ENCODE measurements around the gene AHDC1. TPM values are rescaled to one million over a fixed set of nuclear protein-coding genes. Genes with fewer than 3 reads are reported as not detected.

Gene AHDC1
- total and polyA plus RNA-seq, 2 of the 13 experiments (the other 11 are each of a cell fraction or from before 2014, with no cell fraction given): 1.0 to 2.7 TPM

- no peak for TF ChIP-seq LBX2 (CRISPR knock-in tag; IDR thresholded peaks at IDR 0.05; ENCODE audit: borderline replicate concordance)
- TF ChIP-seq ZNF432 (CRISPR knock-in tag; IDR thresholded peaks at IDR 0.05; ENCODE audit: borderline replicate concordance): no peak
- TF ChIP-seq, protein P1, sequence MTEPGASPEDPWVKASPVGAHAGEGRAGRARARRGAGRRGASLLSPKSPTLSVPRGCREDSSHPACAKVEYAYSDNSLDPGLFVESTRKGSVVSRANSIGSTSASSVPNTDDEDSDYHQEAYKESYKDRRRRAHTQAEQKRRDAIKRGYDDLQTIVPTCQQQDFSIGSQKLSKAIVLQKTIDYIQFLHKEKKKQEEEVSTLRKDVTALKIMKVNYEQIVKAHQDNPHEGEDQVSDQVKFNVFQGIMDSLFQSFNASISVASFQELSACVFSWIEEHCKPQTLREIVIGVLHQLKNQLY (CRISPR knock-in tag; IDR thresholded peaks at IDR 0.05): peak; percentile 95
- TF ChIP-seq ATF7-NPFF (CRISPR knock-in tag; IDR thresholded peaks at IDR 0.05; ENCODE audit: low read depth): no peak
- TF ChIP-seq SOX13 (IDR thresholded peaks at IDR 0.05): no peak
- TF ChIP-seq SOX13 (CRISPR knock-in tag; conservative IDR thresholded peaks at IDR 0.05 in 1 of 2, IDR thresholded peaks at IDR 0.05 in 1 of 2): peak in 1 of 2 experiments; percentile 30; a peak in 1 of 4 replicates
- TF ChIP-seq ZNF83 (CRISPR knock-in tag; IDR thresholded peaks at IDR 0.05; ENCODE audit: borderline replicate concordance): no peak
- peak; percentile 50; the same call in 1 of the 2 replicates for TF ChIP-seq ZNF205 (CRISPR knock-in tag; IDR thresholded peaks at IDR 0.05)
- TF ChIP-seq ZNF768 (CRISPR knock-in tag; IDR thresholded peaks at IDR 0.05): peak; percentile 47; the same call in 1 of the 2 replicates
- no peak for TF ChIP-seq ZSCAN22 (CRISPR knock-in tag; IDR thresholded peaks at IDR 0.05)
- TF ChIP-seq POLR2AphosphoS5 (IDR thresholded peaks at IDR 0.05; ENCODE audit: low read depth, low read length): peak; percentile 54; the same call in 1 of the 2 replicates
- no peak for TF ChIP-seq ZNF780A (CRISPR knock-in tag; IDR thresholded peaks at IDR 0.05)
- TF ChIP-seq ZSCAN30 (CRISPR knock-in tag; IDR thresholded peaks at IDR 0.05): no peak
- TF ChIP-seq RXRA (CRISPR knock-in tag; IDR thresholded peaks at IDR 0.05): peak; percentile 75
- no peak for TF ChIP-seq SP140L (CRISPR knock-in tag; IDR thresholded peaks at IDR 0.05; ENCODE audit: borderline replicate concordance)
- TF ChIP-seq KDM1A (CRISPR knock-in tag; IDR thresholded peaks at IDR 0.05): peak; percentile 69
- TF ChIP-seq THAP9 (CRISPR knock-in tag; IDR thresholded peaks at IDR 0.05; ENCODE audit: borderline replicate concordance): peak; percentile 25; the same call in 1 of the 2 replicates
- 0 out of 2 replicates have a peak, but pooled peaks have one; percentile 10 for TF ChIP-seq SP4 (CRISPR knock-in tag; IDR thresholded peaks at IDR 0.05)
- TF ChIP-seq ZNF746 (CRISPR knock-in tag; IDR thresholded peaks at IDR 0.05): no peak; the same call in 1 of the 2 replicates
- TF ChIP-seq SRSF9 (IDR thresholded peaks at IDR 0.05; ENCODE audit: borderline replicate concordance, insufficient read depth, low read depth, low read length, poor library complexity, severe bottlenecking): no peak
- TF ChIP-seq ZNF431 (CRISPR knock-in tag; IDR thresholded peaks at IDR 0.05; ENCODE audit: borderline replicate concordance, low read depth): no peak
- TF ChIP-seq, protein P2, sequence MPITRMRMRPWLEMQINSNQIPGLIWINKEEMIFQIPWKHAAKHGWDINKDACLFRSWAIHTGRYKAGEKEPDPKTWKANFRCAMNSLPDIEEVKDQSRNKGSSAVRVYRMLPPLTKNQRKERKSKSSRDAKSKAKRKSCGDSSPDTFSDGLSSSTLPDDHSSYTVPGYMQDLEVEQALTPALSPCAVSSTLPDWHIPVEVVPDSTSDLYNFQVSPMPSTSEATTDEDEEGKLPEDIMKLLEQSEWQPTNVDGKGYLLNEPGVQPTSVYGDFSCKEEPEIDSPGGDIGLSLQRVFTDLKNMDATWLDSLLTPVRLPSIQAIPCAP (CRISPR knock-in tag; IDR thresholded peaks at IDR 0.05; ENCODE audit: low read depth): 0 out of 2 replicates have a peak, but pooled peaks have one; percentile 27
- TF ChIP-seq ZNF20 (CRISPR knock-in tag; IDR thresholded peaks at IDR 0.05): no peak
- TF ChIP-seq ZSCAN9 (CRISPR knock-in tag; IDR thresholded peaks at IDR 0.05; ENCODE audit: borderline replicate concordance): no peak
Observed at GRCh38 chr1:27542463-27543273, 61.3 kb downstream of the AHDC1 start (continued).

Data from HepG2 (cell line).